OCI-LY3 (cell line): ENCODE results near the gene CAPZA3.

Experiments
- H2AFZ ChIP-seq: fragments of 200-600, 300-600 bp; shearing (Covaris generic); 2 replicates; pipeline ENCODE4 v1.6.0; 2014; ENCODE audit warnings: antibody characterized with exemption, low read depth, low read length
- H3K27ac ChIP-seq: fragments of 200-600, 300-600 bp; sonication (generic); 2 replicates; pipeline ENCODE4 v1.5.1; 2014; ENCODE audit warnings: mild to moderate bottlenecking, low read length, moderate library complexity, mixed read lengths
- H3K27me3 ChIP-seq: fragments of 200-600, 300-600 bp; sonication (generic); 2 replicates; pipeline ENCODE4 v1.6.1; 2014; ENCODE audit warnings: low read depth, low read length, mixed read lengths
- H3K36me3 ChIP-seq: fragments of 200-600, 300-600 bp; sonication (generic); replicated peaks from 2 replicates; pipeline ENCODE3; 2014; ENCODE audit warnings: low read depth, low read length, mixed read lengths
- H3K4me1 ChIP-seq: fragments of 300-600, 200-600 bp; sonication (generic); 2 replicates; pipeline ENCODE4 v1.6.1; 2014; ENCODE audit warnings: low read length, mixed read lengths
- H3K4me2 ChIP-seq: fragments of 200-600, 300-600 bp; sonication (generic); 2 replicates; pipeline ENCODE4 v1.6.1; 2014; ENCODE audit warnings: low read length, mixed read lengths
- H3K4me3 ChIP-seq: fragments of 300-600, 200-600 bp; sonication (generic); 2 replicates; pipeline ENCODE4 v1.5.1; 2014; ENCODE audit warnings: antibody characterized with exemption, mild to moderate bottlenecking, low read length, moderate library complexity
- H3K79me2 ChIP-seq: fragments of 300-600, 200-600 bp; shearing (Covaris generic); 2 replicates; pipeline ENCODE4 v1.6.1; 2014; ENCODE audit warnings: mild to moderate bottlenecking, low read length, mixed read lengths
- H3K9ac ChIP-seq: fragments of 300-600, 200-600 bp; shearing (Covaris generic); 2 replicates; pipeline ENCODE4 v1.6.0; 2014; ENCODE audit warnings: mild to moderate bottlenecking, low read length, moderate library complexity
- H3K9me3 ChIP-seq: fragments of 200-600, 300-600 bp; shearing (Covaris generic); 2 replicates; pipeline ENCODE4 v1.6.1; 2014; ENCODE audit warnings: low read length, mixed read lengths; ENCODE audit not compliant: insufficient read depth
- H4K20me1 ChIP-seq: fragments of 200-600, 300-600 bp; sonication (generic); 2 replicates; pipeline ENCODE4 v1.6.1; 2016; ENCODE audit warnings: low read length, mixed read lengths; ENCODE audit not compliant: insufficient read depth
- EZH2phosphoT487 ChIP-seq: fragments of 200-600 bp; shearing (Covaris generic); IDR thresholded peaks from 2 replicates; pipeline ENCODE4 v1.6.1; 2018; ENCODE audit warnings: antibody characterized with exemption, mixed run types, low read depth
- TF ChIP-seq, protein P1 (sequence below): fragments of 200-600, 300-600 bp; sonication (generic); IDR thresholded peaks from 2 replicates; pipeline ENCODE4 v1.5.1; 2014; ENCODE audit warnings: antibody characterized with exemption, low read length, low read depth

CAPZA3 gene

GRCh38 chr12:18706798-18707197 is 31.1 kb upstream of the CAPZA3 start:
- no peaks in the 10 kb centered on the region for H3K4me1 ChIP-seq
- no peaks in the 10 kb centered on the region for H4K20me1 ChIP-seq
- no peak overlapping the region for H3K4me2 ChIP-seq
- no peak overlapping the region for H2AFZ ChIP-seq
- H3K36me3 ChIP-seq = no peaks in the 10 kb centered on the region
- no peak overlapping the region for H3K9ac ChIP-seq
- TF ChIP-seq, protein P1, sequence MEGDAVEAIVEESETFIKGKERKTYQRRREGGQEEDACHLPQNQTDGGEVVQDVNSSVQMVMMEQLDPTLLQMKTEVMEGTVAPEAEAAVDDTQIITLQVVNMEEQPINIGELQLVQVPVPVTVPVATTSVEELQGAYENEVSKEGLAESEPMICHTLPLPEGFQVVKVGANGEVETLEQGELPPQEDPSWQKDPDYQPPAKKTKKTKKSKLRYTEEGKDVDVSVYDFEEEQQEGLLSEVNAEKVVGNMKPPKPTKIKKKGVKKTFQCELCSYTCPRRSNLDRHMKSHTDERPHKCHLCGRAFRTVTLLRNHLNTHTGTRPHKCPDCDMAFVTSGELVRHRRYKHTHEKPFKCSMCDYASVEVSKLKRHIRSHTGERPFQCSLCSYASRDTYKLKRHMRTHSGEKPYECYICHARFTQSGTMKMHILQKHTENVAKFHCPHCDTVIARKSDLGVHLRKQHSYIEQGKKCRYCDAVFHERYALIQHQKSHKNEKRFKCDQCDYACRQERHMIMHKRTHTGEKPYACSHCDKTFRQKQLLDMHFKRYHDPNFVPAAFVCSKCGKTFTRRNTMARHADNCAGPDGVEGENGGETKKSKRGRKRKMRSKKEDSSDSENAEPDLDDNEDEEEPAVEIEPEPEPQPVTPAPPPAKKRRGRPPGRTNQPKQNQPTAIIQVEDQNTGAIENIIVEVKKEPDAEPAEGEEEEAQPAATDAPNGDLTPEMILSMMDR = no peak
- TF ChIP-seq EZH2phosphoT487 = no peak
- H3K4me3 ChIP-seq = no peak overlapping the region
- H3K79me2 ChIP-seq = no peaks in the 10 kb centered on the region
- H3K27me3 ChIP-seq = no peaks in the 10 kb centered on the region
- H3K9me3 ChIP-seq = no peaks in the 10 kb centered on the region
- no peak overlapping the region for H3K27ac ChIP-seq

DNA sequence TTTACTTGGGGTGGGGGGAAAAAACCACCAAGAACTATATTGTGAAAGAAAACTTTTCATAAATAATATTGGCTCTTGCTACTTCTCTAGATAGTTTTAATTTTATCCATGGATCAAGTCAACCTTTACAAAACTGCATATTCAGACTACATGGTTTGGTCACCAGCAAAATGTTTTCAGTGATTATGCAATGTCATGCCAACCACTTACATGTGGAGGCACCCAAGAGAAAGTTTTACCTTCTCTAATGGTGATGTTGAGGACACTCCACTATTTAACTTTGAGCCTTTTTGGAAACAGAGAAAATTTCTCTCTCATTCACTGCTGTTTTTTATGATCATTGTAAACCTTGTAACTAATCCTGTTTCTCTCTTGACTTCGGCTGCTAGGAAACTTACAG is 21.7 kb upstream of the CAPZA3 start:
- H3K4me1 ChIP-seq = no peaks in the 10 kb centered on the region
- TF ChIP-seq, protein P1 = no peak
- TF ChIP-seq EZH2phosphoT487 = no peak

GRCh38 chr12:18718462-18718861 is 19.5 kb upstream of the CAPZA3 start:
- TF ChIP-seq EZH2phosphoT487 = no peak
- TF ChIP-seq, protein P1 = no peak

More for the DNA sequence above, 21.7 kb upstream of the CAPZA3 start:
- Histone ChIP-seq H3K4me2 (no peak overlapping the region), H3K4me3 (no peak overlapping the region), H3K27ac (no peak overlapping the region), H3K9me3 (no peaks in the 10 kb centered on the region), H2AFZ (no peak overlapping the region), H3K9ac (no peak overlapping the region), H3K79me2 (no peaks in the 10 kb centered on the region), H3K36me3 (no peaks in the 10 kb centered on the region), H4K20me1 (no peaks in the 10 kb centered on the region), H3K27me3 (no peaks in the 10 kb centered on the region)

DNA sequence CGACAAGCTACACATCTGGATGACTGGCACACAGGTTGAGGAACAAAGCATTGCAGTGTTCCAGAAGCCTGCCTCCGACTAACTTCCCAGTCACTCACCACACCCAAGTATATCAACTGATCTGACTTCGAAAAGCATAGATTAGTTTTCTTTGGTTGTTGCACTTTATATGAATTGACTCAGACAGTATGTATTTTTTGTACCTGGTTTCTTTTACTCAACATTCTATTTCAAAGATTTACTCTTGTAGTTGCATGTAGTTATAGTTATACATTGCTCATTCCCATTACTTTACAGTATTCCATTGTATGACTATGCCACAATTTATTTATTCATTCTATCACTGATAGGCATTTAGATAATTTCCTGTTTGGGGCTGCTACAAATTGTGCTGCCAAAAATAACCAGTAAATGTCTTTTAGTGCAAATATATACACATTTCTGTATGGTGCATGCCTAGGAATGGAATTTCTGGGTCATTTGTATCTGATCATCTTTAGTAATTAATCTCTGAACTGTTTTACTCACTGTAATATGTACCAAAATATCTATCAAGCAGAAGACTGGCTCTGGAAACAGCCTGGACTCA is 17.9 kb upstream of the CAPZA3 start:
- Histone ChIP-seq H3K27me3 (no peaks in the 10 kb centered on the region), H4K20me1 (no peaks in the 10 kb centered on the region), H3K27ac (no peak overlapping the region), H3K4me3 (no peak overlapping the region), H3K79me2 (no peaks in the 10 kb centered on the region), H3K9me3 (no peaks in the 10 kb centered on the region), H2AFZ (no peak overlapping the region), H3K36me3 (no peaks in the 10 kb centered on the region), H3K9ac (no peak overlapping the region), H3K4me1 (no peaks in the 10 kb centered on the region), H3K4me2 (no peak overlapping the region)
- TF ChIP-seq, protein P1 = no peak
- no peak for TF ChIP-seq EZH2phosphoT487

More at GRCh38 chr12:18718462-18718861, 19.5 kb upstream of the CAPZA3 start:
- Histone ChIP-seq H3K27ac (no peak overlapping the region), H3K36me3 (no peaks in the 10 kb centered on the region), H3K9ac (no peak overlapping the region), H3K4me3 (no peak overlapping the region), H3K4me2 (no peak overlapping the region), H2AFZ (no peak overlapping the region), H4K20me1 (no peaks in the 10 kb centered on the region), H3K27me3 (no peaks in the 10 kb centered on the region), H3K4me1 (no peaks in the 10 kb centered on the region), H3K79me2 (no peaks in the 10 kb centered on the region), H3K9me3 (no peaks in the 10 kb centered on the region)
